ENCODE measurements around the gene SLC17A4. TPM values are rescaled to one million over a fixed set of nuclear protein-coding genes. Genes with fewer than 3 reads are reported as not detected.

Gene SLC17A4
- total and polyA plus RNA-seq, 2 donors (not counting 3 experiments of a cell fraction or from before 2014, with no cell fraction given): not detected

DNA sequence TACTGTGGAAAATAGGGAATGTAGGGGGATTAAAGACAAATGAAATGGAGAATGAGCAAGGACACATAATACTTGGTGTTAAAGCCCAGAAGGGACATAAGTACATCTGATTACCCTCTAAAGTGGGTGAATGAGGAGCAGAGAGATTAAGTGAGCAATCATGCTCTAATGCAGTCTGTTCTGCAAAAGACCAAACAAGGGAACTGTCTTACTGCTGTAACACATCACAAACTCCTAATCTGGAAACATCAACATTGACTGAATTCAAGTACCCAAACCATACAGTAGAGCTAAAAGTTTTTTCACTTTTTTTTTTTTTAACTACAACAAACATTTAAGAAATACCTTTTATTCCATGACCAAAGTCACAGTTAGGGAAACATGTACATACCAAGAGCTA, 19.3 kb upstream of the SLC17A4 start:
- POLR2A ChIA-PET: no interaction called here
- Histone ChIP-seq H3K4me2 (ENCODE audit: insufficient read depth, low read length) (no peak overlapping the region), H3K4me1 (ENCODE audit: control insufficient read depth, extremely low read depth, insufficient read depth, low read length) (no peaks in the 10 kb centered on the region), H3K27me3 (ENCODE audit: control insufficient read depth in 2 of 2, insufficient read depth in 2 of 2, low read length in 2 of 2) (peaks cover 1 to 8% of the 10 kb centered on the region in 2 experiments), H3K27ac (ENCODE audit: insufficient read depth, low read depth, low read length) (no peak overlapping the region), H3K4me3 (replicated peaks in 1 of 3; ENCODE audit: insufficient read depth in 1 of 3, low read depth in 1 of 3, low read length in 3 of 3) (no peak overlapping the region), H3K36me3 (ENCODE audit: control insufficient read depth in 2 of 2, extremely low read depth in 1 of 2, insufficient read depth in 2 of 2, low read length in 2 of 2) (no peaks in the 10 kb centered on the region), H3K79me2 (ENCODE audit: control insufficient read depth, insufficient read depth, low read length) (no peaks in the 10 kb centered on the region), H2AFZ (ENCODE audit: low read depth, low read length) (no peak overlapping the region), H3K9me3 (replicated peaks; ENCODE audit: control insufficient read depth, insufficient read depth, low read length) (no peaks in the 10 kb centered on the region), H4K20me1 (replicated peaks; ENCODE audit: control insufficient read depth, extremely low read depth, insufficient read depth, low read length) (no peaks in the 10 kb centered on the region), H3K9ac (replicated peaks; ENCODE audit: extremely low read depth, insufficient read depth, low read length) (no peak overlapping the region), H3K9me1 (replicated peaks; ENCODE audit: control insufficient read depth, extremely low read depth, insufficient read depth, low read length) (no peaks in the 10 kb centered on the region)
- FAIRE-seq (no peak), DNase-seq (ENCODE audit: low read depth, low spot score) (no peak)
- CTCF ChIA-PET: interaction anchor here (1.2 to 1.9 kb wide), 2 partner anchors 16 to 17 kb away, joined by 3 to 5 read pairs; no protein-coding TSS in a partner anchor
- no TSS peak for BruUV-seq (replicated peaks)
- TF ChIP-seq GATA2 (IDR thresholded peaks at IDR 0.05; ENCODE audit: insufficient read depth, insufficient read length, low read depth, low read length): no peak
- no peak for TF ChIP-seq EZH2 (IDR thresholded peaks at IDR 0.05; ENCODE audit: borderline replicate concordance, low read depth, low read length, severe bottlenecking)
- TF ChIP-seq FOS (IDR thresholded peaks at IDR 0.05; ENCODE audit: borderline replicate concordance, insufficient read depth, low read length): no peak
- TF ChIP-seq POLR2AphosphoS5 (IDR thresholded peaks at IDR 0.05; ENCODE audit: insufficient read depth, low read depth, low read length): no peak
- TF ChIP-seq, protein P1, sequence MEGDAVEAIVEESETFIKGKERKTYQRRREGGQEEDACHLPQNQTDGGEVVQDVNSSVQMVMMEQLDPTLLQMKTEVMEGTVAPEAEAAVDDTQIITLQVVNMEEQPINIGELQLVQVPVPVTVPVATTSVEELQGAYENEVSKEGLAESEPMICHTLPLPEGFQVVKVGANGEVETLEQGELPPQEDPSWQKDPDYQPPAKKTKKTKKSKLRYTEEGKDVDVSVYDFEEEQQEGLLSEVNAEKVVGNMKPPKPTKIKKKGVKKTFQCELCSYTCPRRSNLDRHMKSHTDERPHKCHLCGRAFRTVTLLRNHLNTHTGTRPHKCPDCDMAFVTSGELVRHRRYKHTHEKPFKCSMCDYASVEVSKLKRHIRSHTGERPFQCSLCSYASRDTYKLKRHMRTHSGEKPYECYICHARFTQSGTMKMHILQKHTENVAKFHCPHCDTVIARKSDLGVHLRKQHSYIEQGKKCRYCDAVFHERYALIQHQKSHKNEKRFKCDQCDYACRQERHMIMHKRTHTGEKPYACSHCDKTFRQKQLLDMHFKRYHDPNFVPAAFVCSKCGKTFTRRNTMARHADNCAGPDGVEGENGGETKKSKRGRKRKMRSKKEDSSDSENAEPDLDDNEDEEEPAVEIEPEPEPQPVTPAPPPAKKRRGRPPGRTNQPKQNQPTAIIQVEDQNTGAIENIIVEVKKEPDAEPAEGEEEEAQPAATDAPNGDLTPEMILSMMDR (IDR thresholded peaks at IDR 0.05; ENCODE audit: extremely low read depth in 1 of 2, insufficient read depth in 1 of 2, low read depth in 1 of 2, low read length in 2 of 2): no peak
- no peak for TF ChIP-seq POLR2A (IDR thresholded peaks at IDR 0.05; ENCODE audit: low read depth, low read length)
- TF ChIP-seq MYC (IDR thresholded peaks at IDR 0.05; ENCODE audit: low read depth, low read length): no peak
- TF ChIP-seq, protein P2, sequence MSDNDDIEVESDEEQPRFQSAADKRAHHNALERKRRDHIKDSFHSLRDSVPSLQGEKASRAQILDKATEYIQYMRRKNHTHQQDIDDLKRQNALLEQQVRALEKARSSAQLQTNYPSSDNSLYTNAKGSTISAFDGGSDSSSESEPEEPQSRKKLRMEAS (IDR thresholded peaks at IDR 0.05; ENCODE audit: insufficient read depth, insufficient read length): no peak
- no peak for TF ChIP-seq JUN (IDR thresholded peaks at IDR 0.05; ENCODE audit: borderline replicate concordance, insufficient read depth, insufficient read length, low read depth)
- intact Hi-C loops (cut with micrococcal nuclease): no loop called here
- dilution Hi-C loops (cut with MboI; ENCODE audit: extremely low pct_ligation_motif_present, low sequenced_read_pairs): no loop called here
